IMR-90 (cell line): ENCODE data around the gene SEPHS1. TPM values are rescaled to one million over a fixed set of nuclear protein-coding genes. Genes with fewer than 3 reads are reported as not detected.

Source experiments
- ATAC-seq: fragments of 200-7000 bp; cut with Tn5 transposase; 2 replicates; pipeline ENCODE4 v1.9.1; 2020; ENCODE audit warnings: low read depth, mild to moderate bottlenecking, moderate library complexity
- BruUV-seq: library from RNA; stranded (reverse); fragments of 400-500 nt; replicated peaks from 2 replicates; lab custom pipeline; 2021; lab: Mats Ljungman, UMichigan
- CTCF ChIA-PET: fragments of 300-600 bp; formaldehyde crosslinking; extraction: SDS; loops from one replicate; lab custom pipeline; 2021; ENCODE audit warnings: antibody characterized with exemption; lab: Yijun Ruan, JAX
- POLR2A ChIA-PET: fragments of 300-600 bp; sonication (Branson Sonifier 250); formaldehyde crosslinking; loops from one replicate; lab custom pipeline; 2022; ENCODE audit warnings: antibody characterized with exemption; ENCODE audit not compliant: unreplicated experiment; lab: Charles Lee
- DNase-seq: peaks from one replicate; pipeline ENCODE4 v3.0.0; 2013
- H2AFZ ChIP-seq: replicated peaks from 2 replicates; pipeline ENCODE3; 2013; ENCODE audit warnings: low read length, mild to moderate bottlenecking; ENCODE audit not compliant: poor library complexity
- H2AK5ac ChIP-seq: 2 replicates; pipeline ENCODE4 v1.6.1; 2013; ENCODE audit warnings: low read depth, low read length, inconsistent platforms
- H2AK9ac ChIP-seq: replicated peaks from 2 replicates; pipeline ENCODE3; 2013; ENCODE audit warnings: mild to moderate bottlenecking, low read depth, low read length, moderate library complexity; ENCODE audit not compliant: poor library complexity
- H2BK120ac ChIP-seq: 2 replicates; pipeline ENCODE4 v1.6.1; 2013; ENCODE audit warnings: low read depth, low read length, inconsistent platforms
- H2BK15ac ChIP-seq: 3 replicates; pipeline ENCODE4 v1.6.1; 2013; ENCODE audit warnings: low read depth, low read length, inconsistent platforms
- H2BK20ac ChIP-seq: 2 replicates; pipeline ENCODE4 v1.6.1; 2013; ENCODE audit warnings: low read depth, mild to moderate bottlenecking, inconsistent platforms, low read length, moderate library complexity
- H2BK5ac ChIP-seq: 2 replicates; pipeline ENCODE4 v1.6.1; 2013; ENCODE audit warnings: mild to moderate bottlenecking, low read depth, low read length, inconsistent platforms; ENCODE audit not compliant: poor library complexity, severe bottlenecking
- H3K14ac ChIP-seq: replicated peaks from 2 replicates; pipeline ENCODE4 v1.6.1; 2013; ENCODE audit warnings: low read depth, low read length, inconsistent platforms
- H3K18ac ChIP-seq: 2 replicates; pipeline ENCODE4 v1.6.1; 2013; ENCODE audit warnings: low read depth, low read length, control low read depth
- H3K23ac ChIP-seq: 2 replicates; pipeline ENCODE4 v1.6.1; 2013; ENCODE audit warnings: low read depth, low read length, inconsistent platforms
- H3K27ac ChIP-seq: 2 replicates; pipeline ENCODE4 v1.5.1; 2013; ENCODE audit warnings: mild to moderate bottlenecking, control low read depth, low read length; ENCODE audit not compliant: insufficient read depth
- H3K27me3 ChIP-seq: 2 replicates; pipeline ENCODE4 v1.6.1; 2013; ENCODE audit warnings: low read length; ENCODE audit not compliant: control insufficient read depth, insufficient read depth
- H3K36me3 ChIP-seq: 2 replicates; pipeline ENCODE4 v1.6.1; 2013; ENCODE audit warnings: low read length, mixed read lengths; ENCODE audit not compliant: control insufficient read depth, insufficient read depth
- H3K4ac ChIP-seq: 2 replicates; pipeline ENCODE4 v1.6.1; 2013; ENCODE audit warnings: low read depth, low read length, inconsistent platforms
- H3K4me1 ChIP-seq: 2 replicates; pipeline ENCODE4 v1.6.1; 2013; ENCODE audit warnings: low read length, mixed read lengths; ENCODE audit not compliant: control insufficient read depth, insufficient read depth
- H3K4me2 ChIP-seq: 2 replicates; pipeline ENCODE4 v1.6.1; 2013; ENCODE audit warnings: low read depth, mild to moderate bottlenecking, control low read depth, low read length, moderate library complexity
- H3K4me3 ChIP-seq: 2 replicates; pipeline ENCODE4 v1.5.1; 2013; ENCODE audit warnings: low read depth, mild to moderate bottlenecking, control low read depth, low read length, moderate library complexity; ENCODE audit not compliant: insufficient read depth
- H3K56ac ChIP-seq: 2 replicates; pipeline ENCODE4 v1.6.1; 2013; ENCODE audit warnings: low read length, inconsistent platforms; ENCODE audit not compliant: insufficient read depth; ENCODE audit errors: extremely low read depth
- H3K79me1 ChIP-seq, 2 experiments: 2 replicates each; pipeline ENCODE4 v1.6.1; 2013; ENCODE audit warnings: low read length in 2 of 2, inconsistent platforms in 1 of 2, low read depth in 1 of 2
- H3K9ac ChIP-seq: 2 replicates; pipeline ENCODE4 v1.6.1; 2013; ENCODE audit warnings: low read depth, low read length, control low read depth
- H3K9me1 ChIP-seq: 2 replicates; pipeline ENCODE4 v1.6.1; 2013; ENCODE audit warnings: low read length, inconsistent platforms; ENCODE audit not compliant: insufficient read depth
- H3K9me3 ChIP-seq: 2 replicates; pipeline ENCODE4 v1.6.1; 2013; ENCODE audit warnings: low read length; ENCODE audit not compliant: control insufficient read depth, insufficient read depth
- H4K20me1 ChIP-seq: 2 replicates; pipeline ENCODE4 v1.6.1; 2013; ENCODE audit warnings: low read length, inconsistent platforms; ENCODE audit not compliant: insufficient read depth
- H4K5ac ChIP-seq: 2 replicates; pipeline ENCODE4 v1.6.1; 2013; ENCODE audit warnings: mild to moderate bottlenecking, low read depth, low read length, control low read depth
- H4K8ac ChIP-seq, 2 experiments: 2 replicates each; pipeline ENCODE4 v1.6.1; 2013; ENCODE audit warnings: low read depth in 2 of 2, low read length in 2 of 2, control low read depth in 1 of 2, inconsistent platforms in 1 of 2
- H4K91ac ChIP-seq: 2 replicates; pipeline ENCODE4 v1.6.1; 2013; ENCODE audit warnings: low read depth, low read length, inconsistent platforms; ENCODE audit not compliant: insufficient read depth
- BHLHE40 ChIP-seq: fragments of 150-350 bp; IDR thresholded peaks from 2 replicates; pipeline ENCODE4 v1.6.1; 2016; ENCODE audit warnings: mild to moderate bottlenecking, low read depth, low read length
- CEBPB ChIP-seq: IDR thresholded peaks from 2 replicates; pipeline ENCODE4 v1.6.1; 2012; ENCODE audit warnings: low read depth, low read length, improper control_type of control experiment
- CHD1 ChIP-seq: IDR thresholded peaks from 2 replicates; pipeline ENCODE4 v1.6.1; 2012; ENCODE audit warnings: low read depth, low read length, improper control_type of control experiment
- CTCF ChIP-seq: conservative IDR thresholded peaks from 2 replicates; pipeline ENCODE4 v1.5.1; 2012; ENCODE audit warnings: mild to moderate bottlenecking, low read depth, low read length, improper control_type of control experiment
- ELK1 ChIP-seq: fragments of 150-350 bp; IDR thresholded peaks from 2 replicates; pipeline ENCODE4 v1.6.1; 2016; ENCODE audit warnings: low read depth, mild to moderate bottlenecking, low read length, moderate library complexity, borderline replicate concordance
- FOS ChIP-seq: fragments of 150-350 bp; IDR thresholded peaks from 2 replicates; pipeline ENCODE4 v1.6.1; 2016; ENCODE audit warnings: low read depth, low read length
- MAFK ChIP-seq: IDR thresholded peaks from 2 replicates; pipeline ENCODE4 v1.6.1; 2012; ENCODE audit warnings: low read depth, low read length, improper control_type of control experiment
- MAZ ChIP-seq: IDR thresholded peaks from 2 replicates; pipeline ENCODE4 v1.6.1; 2012; ENCODE audit warnings: low read depth, mild to moderate bottlenecking, low read length, improper control_type of control experiment, moderate library complexity, borderline replicate concordance
- MXI1 ChIP-seq: IDR thresholded peaks from 2 replicates; pipeline ENCODE4 v1.6.1; 2012; ENCODE audit warnings: low read depth, mild to moderate bottlenecking, low read length, moderate library complexity, borderline replicate concordance
- NFE2L2 ChIP-seq: fragments of 150-350 bp; IDR thresholded peaks from 2 replicates; pipeline ENCODE4 v1.6.1; 2016; ENCODE audit warnings: low read depth, mild to moderate bottlenecking, low read length
- POLR2A ChIP-seq: IDR thresholded peaks from 2 replicates; pipeline ENCODE4 v1.6.1; 2012; ENCODE audit warnings: mild to moderate bottlenecking, low read depth, low read length
- RAD21 ChIP-seq: IDR thresholded peaks from 2 replicates; pipeline ENCODE4 v1.6.1; 2012; ENCODE audit warnings: low read length, improper control_type of control experiment
- RCOR1 ChIP-seq: IDR thresholded peaks from 2 replicates; pipeline ENCODE4 v1.6.1; 2012; ENCODE audit warnings: mild to moderate bottlenecking, low read length, improper control_type of control experiment; ENCODE audit not compliant: insufficient replicate concordance
- RFX5 ChIP-seq: IDR thresholded peaks from 2 replicates; pipeline ENCODE4 v1.8.0; 2012; ENCODE audit warnings: low read depth, mild to moderate bottlenecking, low read length, moderate library complexity
- SMC3 ChIP-seq: fragments of 150-350 bp; IDR thresholded peaks from 2 replicates; pipeline ENCODE4 v1.6.1; 2016; ENCODE audit warnings: low read depth, mild to moderate bottlenecking, antibody characterized with exemption, low read length, moderate library complexity
- USF2 ChIP-seq: fragments of 150-350 bp; IDR thresholded peaks from 2 replicates; pipeline ENCODE4 v1.6.1; 2017; ENCODE audit warnings: mild to moderate bottlenecking, antibody characterized with exemption, low read length, low read depth
- WGBS, 2 experiments: methylation state at CpG; one replicate each; pipeline versions ENCODE4 v1.1.5 to v1.1.7; 2013; ENCODE audit warnings: missing lambda C conversion rate in 2 of 2; ENCODE audit not compliant: insufficient read length in 1 of 2; ENCODE audit errors: extremely low coverage in 2 of 2; 5-methylcytosine and 5-hydroxymethylcytosine counted together
- dilution Hi-C: fragments of 300-500 bp; cut with HindIII; formaldehyde crosslinking; loops from one replicate; pipeline ENCODE4 v1.14.3; 2018; ENCODE audit warnings: low sequenced_read_pairs; ENCODE audit not compliant: unreplicated experiment
- in situ Hi-C: fragments of 300-500 bp; cut with MboI; formaldehyde crosslinking; loops from 3 replicates; pipeline ENCODE4 v1.14.3; 2019; ENCODE audit warnings: low sequenced_read_pairs, inconsistent platforms, mixed read lengths
- intact Hi-C: fragments of 100-400 bp; cut with micrococcal nuclease; formaldehyde crosslinking; loops from 2 replicates; pipeline ENCODE4 v1.10.0; 2022
- polyA plus RNA-seq, 3 experiments: library from polyadenylated mRNA; depleted of rRNA; stranded (reverse); fragments of >200 nt; gene quantifications; 2 replicates each; pipeline ENCODE4 v1.2.3, GENCODE V29; 2012; ENCODE audit warnings: low replicate concordance in 1 of 3
- total RNA-seq: library from RNA; depleted of rRNA; stranded (reverse); fragments of >200 nt; gene quantifications from 2 replicates; pipeline ENCODE4 v1.2.3, GENCODE V29; 2012

SEPHS1 gene
- total and polyA plus RNA-seq, 2 of the 4 experiments (the other 2 are of a cell fraction): 39.4 to 69.4 TPM

GRCh38 chr10:13268310-13268709 is 79.8 kb downstream of the SEPHS1 start:
- Histone ChIP-seq H2BK120ac (no peak overlapping the region), H3K9me3 (no peaks in the 10 kb centered on the region), H2BK15ac (no peak overlapping the region), H2AFZ (no peak overlapping the region), H4K20me1 (no peaks in the 10 kb centered on the region), H3K4ac (no peak overlapping the region), H3K36me3 (no peaks in the 10 kb centered on the region), H4K5ac (no peak overlapping the region), H2AK9ac (no peak overlapping the region), H2BK20ac (no peak overlapping the region), H3K4me1 (peaks cover 3% of the 10 kb centered on the region; the same call in 1 of the 2 replicates), H3K18ac (no peak overlapping the region), H4K8ac (no peak overlapping the region), H2BK5ac (no peak overlapping the region), H3K14ac (no peak overlapping the region), H3K9me1 (peaks cover 3% of the 10 kb centered on the region), H3K23ac (no peak overlapping the region), H3K4me2 (no peak overlapping the region), H3K27me3 (peaks cover 6% of the 10 kb centered on the region), H4K91ac (no peak overlapping the region), H3K56ac (no peak overlapping the region), H3K4me3 (no peak overlapping the region), H2AK5ac (no peak overlapping the region), H3K27ac (no peak overlapping the region), H3K79me1 (no peaks in the 10 kb centered on the region), H3K9ac (no peak overlapping the region)
- in situ Hi-C loops: no loop called here
- CTCF ChIA-PET: no interaction called here
- POLR2A ChIA-PET: no interaction called here
- dilution Hi-C loops: no loop called here
- intact Hi-C loops: no loop called here
- BruUV-seq: no TSS peak
- TF ChIP-seq MAZ (no peak), MAFK (no peak), SMC3 (no peak), CEBPB (no peak), USF2 (no peak), CHD1 (no peak), RFX5 (no peak), NFE2L2 (no peak), BHLHE40 (no peak), MXI1 (no peak), FOS (no peak), RAD21 (no peak), ELK1 (no peak), RCOR1 (no peak), CTCF (no peak), POLR2A (no peak)
- DNase-seq (no peak), ATAC-seq (no peak)
- WGBS, 2 experiments: no CpG with 5 or more reads among the region's 4 CpGs
